GM23338 (cell line): ENCODE data around the gene NFKBIB. TPM values are rescaled to one million over a fixed set of nuclear protein-coding genes. Genes with fewer than 3 reads are reported as not detected.

Experiments
- ATAC-seq: fragments of 200-7000 bp; cut with Tn5 transposase; 3 replicates; pipeline ENCODE4 v1.9.1; 2020
- DNase-seq: peaks from one replicate; pipeline ENCODE4 v3.0.0-alpha.2; 2015; ENCODE audit warnings: low spot score
- H2AFZ ChIP-seq: fragments of 200-600 bp; sonication (generic); 2 replicates; pipeline ENCODE4 v1.8.0; 2016; ENCODE audit warnings: antibody characterized with exemption, mild to moderate bottlenecking, moderate library complexity
- H3F3A ChIP-seq: fragments of 200-600 bp; sonication (generic); replicated peaks from 2 replicates; pipeline ENCODE4 v1.8.0; 2017; ENCODE audit warnings: antibody characterized with exemption, mixed run types, low read depth
- H3K27ac ChIP-seq: fragments of 200-600 bp; sonication (generic); 2 replicates; pipeline ENCODE4 v1.6.1; 2016; ENCODE audit warnings: low read depth
- H3K27me3 ChIP-seq: fragments of 200-600 bp; sonication (generic); 2 replicates; pipeline ENCODE4 v1.8.0; 2016; ENCODE audit warnings: mild to moderate bottlenecking, mixed run types, moderate library complexity; ENCODE audit not compliant: insufficient read depth
- H3K36me3 ChIP-seq: fragments of 200-600 bp; sonication (generic); 2 replicates; pipeline ENCODE4 v1.8.0; 2016; ENCODE audit warnings: mild to moderate bottlenecking; ENCODE audit not compliant: insufficient read depth
- H3K4me1 ChIP-seq: fragments of 200-600 bp; sonication (generic); 2 replicates; pipeline ENCODE4 v1.8.0; 2016; ENCODE audit warnings: mild to moderate bottlenecking, moderate library complexity; ENCODE audit not compliant: insufficient read depth
- H3K4me2 ChIP-seq: fragments of 200-600 bp; sonication (generic); 2 replicates; pipeline ENCODE4 v1.7.1; 2017; ENCODE audit warnings: mixed run types
- H3K4me3 ChIP-seq: fragments of 200-600 bp; sonication (generic); 2 replicates; pipeline ENCODE4 v1.6.1; 2016; ENCODE audit warnings: mixed run types
- H3K79me2 ChIP-seq: fragments of 200-600 bp; sonication (generic); replicated peaks from 2 replicates; pipeline ENCODE4 v1.8.0; 2017; ENCODE audit warnings: mild to moderate bottlenecking; ENCODE audit not compliant: insufficient read depth
- H3K9me2 ChIP-seq: fragments of 200-600 bp; sonication (generic); 2 replicates; pipeline ENCODE4 v1.8.0; 2017; ENCODE audit not compliant: insufficient read depth
- H4K20me1 ChIP-seq: fragments of 200-600 bp; sonication (generic); replicated peaks from 2 replicates; pipeline ENCODE4 v1.8.0; 2017; ENCODE audit warnings: mild to moderate bottlenecking; ENCODE audit not compliant: insufficient read depth
- H3K27ac Mint-ChIP-seq: 2 replicates; pipeline ENCODE4 v1.8.0; 2020; ENCODE audit warnings: inconsistent platforms, mild to moderate bottlenecking, moderate library complexity, mixed read lengths
- H3K27me3 Mint-ChIP-seq: 3 replicates; pipeline ENCODE4 v1.8.0; 2022; ENCODE audit warnings: low read depth, mild to moderate bottlenecking, moderate library complexity, mixed read lengths, inconsistent platforms; ENCODE audit not compliant: insufficient read depth, poor library complexity
- H3K36me3 Mint-ChIP-seq: 3 replicates; pipeline ENCODE4 v1.8.0; 2021; ENCODE audit warnings: low read depth, mild to moderate bottlenecking, inconsistent platforms, moderate library complexity, mixed read lengths
- H3K4me1 Mint-ChIP-seq: 3 replicates; pipeline ENCODE4 v1.8.0; 2020; ENCODE audit warnings: mild to moderate bottlenecking, inconsistent platforms, mixed read lengths
- H3K4me3 Mint-ChIP-seq: 3 replicates; pipeline ENCODE4 v1.8.0; 2021; ENCODE audit warnings: moderate library complexity, mild to moderate bottlenecking, inconsistent platforms, mixed read lengths
- H3K9me3 Mint-ChIP-seq: 3 replicates; pipeline ENCODE4 v1.8.0; 2020; ENCODE audit warnings: moderate library complexity, mild to moderate bottlenecking, inconsistent platforms, mixed read lengths
- ETS1 ChIP-seq: IDR thresholded peaks from 2 replicates; pipeline ENCODE4 v1.6.1; 2016; ENCODE audit warnings: antibody characterized with exemption
- EZH2 ChIP-seq: fragments of 200-600 bp; sonication (generic); IDR thresholded peaks from one replicate; pipeline ENCODE4 v1.8.0; 2017; ENCODE audit warnings: antibody characterized with exemption, mild to moderate bottlenecking, low read depth; ENCODE audit not compliant: unreplicated experiment
- EZH2phosphoT487 ChIP-seq: fragments of 200-600 bp; sonication (generic); IDR thresholded peaks from one replicate; pipeline ENCODE4 v1.8.1; 2018; ENCODE audit warnings: antibody characterized with exemption; ENCODE audit not compliant: unreplicated experiment
- NANOG ChIP-seq: IDR thresholded peaks from 2 replicates; pipeline ENCODE4 v1.6.1; 2016; ENCODE audit warnings: antibody characterized with exemption, borderline replicate concordance
- POLR2AphosphoS5 ChIP-seq: IDR thresholded peaks from 2 replicates; pipeline ENCODE4 v1.6.1; 2016; ENCODE audit warnings: antibody characterized with exemption, low read depth
- STAT1 ChIP-seq: IDR thresholded peaks from one replicate; pipeline ENCODE4 v1.6.1; 2016; ENCODE audit warnings: antibody characterized with exemption; ENCODE audit not compliant: unreplicated experiment
- ZNF114 ChIP-seq: fragments of 250-450 bp; sonication (Bioruptor Pico); IDR thresholded peaks from 2 replicates; pipeline ENCODE4 v1.5.0; 2020; ENCODE audit warnings: mild to moderate bottlenecking, moderate library complexity
- ZNF331 ChIP-seq: fragments of 250-450 bp; sonication (Bioruptor Pico); IDR thresholded peaks from 2 replicates; pipeline ENCODE4 v1.5.0; 2020; ENCODE audit warnings: low read depth, mild to moderate bottlenecking, moderate library complexity
- polyA plus RNA-seq: library from polyadenylated mRNA; unstranded; fragments of >200 nt; fragmentation: Nextera tagmentation; extraction: Ambion mirVana; gene quantifications from 2 replicates; pipeline ENCODE4 v1.2.1, GENCODE V29; 2016
- total RNA-seq: library from RNA; depleted of rRNA; stranded (reverse); fragments of >200 nt; shearing (Covaris generic); gene quantifications from 2 replicates; pipeline ENCODE4 v1.2.3, GENCODE V29; 2014
- TF ChIP-seq, protein P1 (sequence below): IDR thresholded peaks from one replicate; pipeline ENCODE4 v1.6.1; 2018; ENCODE audit warnings: antibody characterized with exemption; ENCODE audit not compliant: unreplicated experiment

Gene NFKBIB
- total and polyA plus RNA-seq, 2 experiments from 2014 or later, result 39.5 to 39.6 TPM

GRCh38 chr19:38905620-38906019 lies 5.9 kb downstream of the NFKBIB start:
- peaks cover 9% of the 10 kb centered on the region; the same call in 2 of the 3 replicates for H3K4me1 Mint-ChIP-seq
- Histone ChIP-seq H3K79me2 (peaks cover 20% of the 10 kb centered on the region), H2AFZ (no peak overlapping the region), H3K27me3 (no peaks in the 10 kb centered on the region), H3K36me3 (no peaks in the 10 kb centered on the region; the same call in 1 of the 2 replicates), H3F3A (no peaks in the 10 kb centered on the region), H3K4me3 (no peak overlapping the region), H3K4me2 (no peak overlapping the region), H3K4me1 (peaks cover 9% of the 10 kb centered on the region), H3K27ac (no peak overlapping the region), H3K9me2 (no peaks in the 10 kb centered on the region), H4K20me1 (no peaks in the 10 kb centered on the region)
- peaks cover 1% of the 10 kb centered on the region for H3K27me3 Mint-ChIP-seq
- TF ChIP-seq EZH2, result no peak
- TF ChIP-seq ETS1, result no peak
- H3K9me3 Mint-ChIP-seq, result peaks cover 3% of the 10 kb centered on the region; the same call in 1 of the 3 replicates
- DNase-seq, result no peak
- ATAC-seq, result no peak
- peaks cover 27% of the 10 kb centered on the region for H3K36me3 Mint-ChIP-seq
- no peak overlapping the region for H3K27ac Mint-ChIP-seq
- no peak overlapping the region for H3K4me3 Mint-ChIP-seq

GRCh38 chr19:38907227-38907626 lies 7.5 kb downstream of the NFKBIB start:
- TF ChIP-seq EZH2 (no peak), ZNF114 (no peak), NANOG (no peak), STAT1 (no peak), POLR2AphosphoS5 (no peak), ZNF331 (CRISPR knock-in tag) (no peak), ETS1 (no peak), EZH2phosphoT487 (no peak)
- TF ChIP-seq, protein P1, sequence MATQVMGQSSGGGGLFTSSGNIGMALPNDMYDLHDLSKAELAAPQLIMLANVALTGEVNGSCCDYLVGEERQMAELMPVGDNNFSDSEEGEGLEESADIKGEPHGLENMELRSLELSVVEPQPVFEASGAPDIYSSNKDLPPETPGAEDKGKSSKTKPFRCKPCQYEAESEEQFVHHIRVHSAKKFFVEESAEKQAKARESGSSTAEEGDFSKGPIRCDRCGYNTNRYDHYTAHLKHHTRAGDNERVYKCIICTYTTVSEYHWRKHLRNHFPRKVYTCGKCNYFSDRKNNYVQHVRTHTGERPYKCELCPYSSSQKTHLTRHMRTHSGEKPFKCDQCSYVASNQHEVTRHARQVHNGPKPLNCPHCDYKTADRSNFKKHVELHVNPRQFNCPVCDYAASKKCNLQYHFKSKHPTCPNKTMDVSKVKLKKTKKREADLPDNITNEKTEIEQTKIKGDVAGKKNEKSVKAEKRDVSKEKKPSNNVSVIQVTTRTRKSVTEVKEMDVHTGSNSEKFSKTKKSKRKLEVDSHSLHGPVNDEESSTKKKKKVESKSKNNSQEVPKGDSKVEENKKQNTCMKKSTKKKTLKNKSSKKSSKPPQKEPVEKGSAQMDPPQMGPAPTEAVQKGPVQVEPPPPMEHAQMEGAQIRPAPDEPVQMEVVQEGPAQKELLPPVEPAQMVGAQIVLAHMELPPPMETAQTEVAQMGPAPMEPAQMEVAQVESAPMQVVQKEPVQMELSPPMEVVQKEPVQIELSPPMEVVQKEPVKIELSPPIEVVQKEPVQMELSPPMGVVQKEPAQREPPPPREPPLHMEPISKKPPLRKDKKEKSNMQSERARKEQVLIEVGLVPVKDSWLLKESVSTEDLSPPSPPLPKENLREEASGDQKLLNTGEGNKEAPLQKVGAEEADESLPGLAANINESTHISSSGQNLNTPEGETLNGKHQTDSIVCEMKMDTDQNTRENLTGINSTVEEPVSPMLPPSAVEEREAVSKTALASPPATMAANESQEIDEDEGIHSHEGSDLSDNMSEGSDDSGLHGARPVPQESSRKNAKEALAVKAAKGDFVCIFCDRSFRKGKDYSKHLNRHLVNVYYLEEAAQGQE, result no peak
- Mint-ChIP-seq H3K27me3 (peaks cover 4% of the 10 kb centered on the region), H3K4me1 (peaks cover 6% of the 10 kb centered on the region; the same call in 2 of the 3 replicates), H3K9me3 (no peaks in the 10 kb centered on the region), H3K4me3 (no peak overlapping the region), H3K36me3 (peaks cover 27% of the 10 kb centered on the region), H3K27ac (no peak overlapping the region)
- Histone ChIP-seq H3K4me1 (peaks cover 5% of the 10 kb centered on the region), H3K79me2 (peaks cover 4% of the 10 kb centered on the region), H2AFZ (no peak overlapping the region), H3F3A (no peaks in the 10 kb centered on the region), H3K9me2 (no peaks in the 10 kb centered on the region), H3K27me3 (0 out of 2 replicates have a peak, but pooled peaks cover 1% of the 10 kb centered on the region), H4K20me1 (no peaks in the 10 kb centered on the region), H3K4me2 (no peak overlapping the region), H3K27ac (no peak overlapping the region), H3K36me3 (no peaks in the 10 kb centered on the region; the same call in 1 of the 2 replicates), H3K4me3 (no peak overlapping the region)
- no peak for DNase-seq
- no peak for ATAC-seq
